Spleen (tissue), 11 donors: ENCODE measurements around the gene SLAMF9. TPM values are rescaled to one million over a fixed set of nuclear protein-coding genes. Genes with fewer than 3 reads are reported as not detected.

Experiments used
- DNase-seq: peaks from one replicate; pipeline ENCODE4 v3.0.0-alpha.2; 2020
- H3K27ac ChIP-seq, 8 donors: fragments of 200-600 bp; sonication (generic) in 7 of 8; 1 replicate in 4 of 8; 2 replicates in 4 of 8; pipeline versions ENCODE4 v1.5.0 to v1.8.0; 2016 to 2021; ENCODE audit warnings: inconsistent platforms in 4 of 8, mild to moderate bottlenecking in 4 of 8, moderate library complexity in 1 of 8
- H3K27me3 ChIP-seq, 7 donors: fragments of 200-600 bp; sonication (generic) in 6 of 7; replicated peaks in 1 of 7; 1 replicate in 4 of 7; 2 replicates in 3 of 7; pipeline versions ENCODE4 v1.5.0 to v1.8.0; 2016 to 2021; ENCODE audit warnings: inconsistent platforms in 3 of 7, mild to moderate bottlenecking in 1 of 7
- H3K36me3 ChIP-seq, 6 donors: fragments of 200-600 bp; sonication (generic) in 5 of 6; 1 replicate in 4 of 6; 2 replicates in 2 of 6; pipeline versions ENCODE4 v1.5.0 to v1.8.0; 2016 to 2021; ENCODE audit warnings: inconsistent platforms in 2 of 6
- H3K4me1 ChIP-seq, 6 donors: fragments of 200-600 bp; sonication (generic) in 5 of 6; 1 replicate in 3 of 6; 2 replicates in 3 of 6; pipeline versions ENCODE4 v1.5.0 to v1.8.0; 2016 to 2021; ENCODE audit warnings: inconsistent platforms in 3 of 6
- H3K4me3 ChIP-seq, 8 donors: fragments of 200-600 bp; sonication (generic) in 7 of 8; 1 replicate in 4 of 8; 2 replicates in 4 of 8; pipeline versions ENCODE4 v1.5.0 to v1.8.0; 2016 to 2021; ENCODE audit warnings: inconsistent platforms in 4 of 8, mild to moderate bottlenecking in 4 of 8, moderate library complexity in 2 of 8
- H3K9me3 ChIP-seq, 8 donors: fragments of 200-600 bp; sonication (generic) in 7 of 8; 1 replicate in 4 of 8; 2 replicates in 4 of 8; pipeline versions ENCODE4 v1.5.0 to v1.8.0; 2016 to 2021; ENCODE audit warnings: inconsistent platforms in 4 of 8
- POLR2A ChIP-seq, 3 donors: fragments of 450-650 bp; IDR thresholded peaks; one replicate each; pipeline ENCODE4 v1.5.1; 2017; ENCODE audit warnings: antibody characterized with exemption in 3 of 3, mild to moderate bottlenecking in 1 of 3
- POLR2AphosphoS5 ChIP-seq, 3 donors: sonication (generic); formaldehyde crosslinking; IDR thresholded peaks; one replicate each; pipeline ENCODE4 v1.5.1; 2017; ENCODE audit warnings: antibody characterized with exemption in 3 of 3
- WGBS, 5 donors: extraction: QIAGEN DNeasy Blood & Tissue Kit in 3 of 5; methylation state at CpG; one replicate each; pipeline versions ENCODE4 v1.1.5 to v1.1.7; 2013 to 2018; 5-methylcytosine and 5-hydroxymethylcytosine counted together
- intact Hi-C: fragments of 100-400 bp; cut with DNase I; formaldehyde crosslinking; loops from one replicate; pipeline ENCODE4 v1.15.0; 2023; ENCODE audit warnings: low total_unique reads
- polyA plus RNA-seq, 3 donors: library from polyadenylated mRNA; stranded (reverse); fragments of 200-250 nt; gene quantifications; one replicate each; pipeline ENCODE4 v1.2.1, GENCODE V29; 2013
- total RNA-seq, 7 donors: library from RNA; depleted of rRNA in 3 of 7; stranded (reverse); fragments of >200 nt in 3 of 7; fragmentation: NEBNext Ultra II Directional in 4 of 7; extraction: Animal tissue kit (Norgen Biotek cat#: 25700) in 4 of 7; gene quantifications; one replicate each; pipeline versions ENCODE4 v1.1.0 to v1.2.1, GENCODE V29; 2016 to 2021
- TF ChIP-seq, protein P1 (sequence below), 11 experiments: fragments of 200-600 bp in 7 of 11; fragments of 450-650 bp in 4 of 11; sonication (generic) in 4 of 11; IDR thresholded peaks in 8 of 11; conservative IDR thresholded peaks in 3 of 11; 1 replicate in 7 of 11; 2 replicates in 4 of 11; pipeline versions ENCODE4 v1.4.0 to v1.8.0; 2016 to 2021; ENCODE audit warnings: antibody characterized with exemption in 11 of 11, inconsistent platforms in 4 of 11, mild to moderate bottlenecking in 1 of 11
- donor health status: healthy with polysubstance abuse.
- donor health status: DM: no; HTN: no; CAD: no; lungs with moderate emphysema.
- donor health status: DM: no; HTN: no; CAD: no.
- donor health status: Bipolar disorder and iron deficiency.
- donor health status: healthy.
- donor health status: DM: no; HTN: no; CAD: no.
- donor health status: DM: yes; HTN: yes; CAD: no.

SLAMF9 gene
- total and polyA plus RNA-seq, 10 donors = 0.14 to 1.3 (median 0.46) TPM; not detected in 4

- Histone ChIP-seq H3K4me3 (peak within 1 kb of the TSS in 7 of 8 donors; percentile 2 to 63 (median 33)), H3K36me3 (no peaks in the 10 kb centered on the region), H3K27me3 (peaks cover 0 to 54% (median 21%) of the 10 kb centered on the region in 7 donors), H3K9me3 (no peaks in the 10 kb centered on the region), H3K4me1 (peaks cover 0 to 18% (median 12%) of the 10 kb centered on the region in 6 donors), H3K27ac (no peak within 1 kb of the TSS)
- peak; percentile 90 for DNase-seq
- peak in 2 of 3 donors; percentile 60 to 65 for TF ChIP-seq POLR2AphosphoS5 (IDR thresholded peaks at IDR 0.05)
- TF ChIP-seq POLR2A (IDR thresholded peaks at IDR 0.05) = no peak
- TF ChIP-seq, protein P1, sequence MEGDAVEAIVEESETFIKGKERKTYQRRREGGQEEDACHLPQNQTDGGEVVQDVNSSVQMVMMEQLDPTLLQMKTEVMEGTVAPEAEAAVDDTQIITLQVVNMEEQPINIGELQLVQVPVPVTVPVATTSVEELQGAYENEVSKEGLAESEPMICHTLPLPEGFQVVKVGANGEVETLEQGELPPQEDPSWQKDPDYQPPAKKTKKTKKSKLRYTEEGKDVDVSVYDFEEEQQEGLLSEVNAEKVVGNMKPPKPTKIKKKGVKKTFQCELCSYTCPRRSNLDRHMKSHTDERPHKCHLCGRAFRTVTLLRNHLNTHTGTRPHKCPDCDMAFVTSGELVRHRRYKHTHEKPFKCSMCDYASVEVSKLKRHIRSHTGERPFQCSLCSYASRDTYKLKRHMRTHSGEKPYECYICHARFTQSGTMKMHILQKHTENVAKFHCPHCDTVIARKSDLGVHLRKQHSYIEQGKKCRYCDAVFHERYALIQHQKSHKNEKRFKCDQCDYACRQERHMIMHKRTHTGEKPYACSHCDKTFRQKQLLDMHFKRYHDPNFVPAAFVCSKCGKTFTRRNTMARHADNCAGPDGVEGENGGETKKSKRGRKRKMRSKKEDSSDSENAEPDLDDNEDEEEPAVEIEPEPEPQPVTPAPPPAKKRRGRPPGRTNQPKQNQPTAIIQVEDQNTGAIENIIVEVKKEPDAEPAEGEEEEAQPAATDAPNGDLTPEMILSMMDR (IDR thresholded peaks at IDR 0.05 in 8 of 11, conservative IDR thresholded peaks at IDR 0.05 in 3 of 11) = peak; percentile 9 to 72 (median 55)
- intact Hi-C loops = no loop called here
- 3 to 5% (median 3%) methylated on average over 43 to 58 of the region's 58 CpGs for WGBS, 5 donors
Measured at GRCh38 chr1:159945483-159946241, 8.4 kb downstream of the SLAMF9 start, which contains the start of gene IGSF9. Gene IGSF9 (minus strand): TSS chr1:159945613. CDS start chr1:159943454, 2,159 bp downstream.

DNA sequence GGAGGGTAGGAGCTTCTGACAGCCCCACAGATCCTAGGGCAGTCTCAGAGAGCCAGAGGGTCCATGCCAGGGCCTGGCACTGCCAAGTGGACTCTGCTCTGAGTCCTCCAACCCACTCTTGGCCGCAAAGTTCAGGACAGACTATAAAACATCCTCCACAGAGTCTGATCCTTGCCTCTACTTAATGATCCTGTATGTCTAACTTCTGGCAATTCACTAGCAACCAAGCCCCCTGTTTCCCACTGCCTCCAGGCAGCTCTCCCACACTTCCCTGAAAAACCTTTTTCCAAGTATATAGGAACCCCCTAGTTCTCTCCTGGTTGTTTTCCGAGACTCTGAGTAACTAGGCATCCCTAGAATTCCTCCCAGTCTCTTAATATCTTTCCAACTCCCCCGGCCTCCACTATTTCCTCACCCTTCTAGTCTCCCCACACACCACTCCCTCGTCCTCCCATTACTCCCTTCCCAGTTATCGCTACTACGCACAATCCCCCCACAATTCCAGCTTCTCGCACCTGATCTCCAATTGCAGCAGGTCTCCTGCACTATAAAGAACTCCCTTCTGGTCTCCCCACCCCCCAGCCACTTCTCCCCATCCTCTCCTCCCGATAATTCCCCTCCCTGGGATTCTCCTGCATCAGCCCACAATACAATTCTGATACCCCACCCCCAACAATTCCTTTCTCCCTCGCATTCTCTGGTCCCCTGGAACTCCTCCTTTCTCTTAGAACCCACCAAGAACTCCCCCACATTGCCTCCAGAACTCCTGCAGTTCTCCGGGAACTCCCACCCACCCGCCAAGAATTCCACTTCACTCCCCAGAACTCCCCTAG lies 9.2 kb downstream of the SLAMF9 start:
- Histone ChIP-seq H3K4me3 (peak overlapping the region in 5 of 8 donors; percentile 29 to 63 (median 36)), H3K27ac (no peak overlapping the region), H3K4me1 (peaks cover 0 to 18% (median 12%) of the 10 kb centered on the region in 6 donors), H3K27me3 (peaks cover 0 to 54% (median 21%) of the 10 kb centered on the region in 7 donors), H3K36me3 (no peaks in the 10 kb centered on the region), H3K9me3 (no peaks in the 10 kb centered on the region)
- TF ChIP-seq POLR2A (IDR thresholded peaks at IDR 0.05) (no peak), POLR2AphosphoS5 (IDR thresholded peaks at IDR 0.05) (no peak)
- TF ChIP-seq, protein P1 (IDR thresholded peaks at IDR 0.05 in 8 of 11, conservative IDR thresholded peaks at IDR 0.05 in 3 of 11) = no peak
- intact Hi-C loops = no loop called here
- peak; percentile 21 for DNase-seq
- WGBS, 5 donors = 34 to 43% (median 38%) methylated on average over 11 of the region's 11 CpGs

DNA sequence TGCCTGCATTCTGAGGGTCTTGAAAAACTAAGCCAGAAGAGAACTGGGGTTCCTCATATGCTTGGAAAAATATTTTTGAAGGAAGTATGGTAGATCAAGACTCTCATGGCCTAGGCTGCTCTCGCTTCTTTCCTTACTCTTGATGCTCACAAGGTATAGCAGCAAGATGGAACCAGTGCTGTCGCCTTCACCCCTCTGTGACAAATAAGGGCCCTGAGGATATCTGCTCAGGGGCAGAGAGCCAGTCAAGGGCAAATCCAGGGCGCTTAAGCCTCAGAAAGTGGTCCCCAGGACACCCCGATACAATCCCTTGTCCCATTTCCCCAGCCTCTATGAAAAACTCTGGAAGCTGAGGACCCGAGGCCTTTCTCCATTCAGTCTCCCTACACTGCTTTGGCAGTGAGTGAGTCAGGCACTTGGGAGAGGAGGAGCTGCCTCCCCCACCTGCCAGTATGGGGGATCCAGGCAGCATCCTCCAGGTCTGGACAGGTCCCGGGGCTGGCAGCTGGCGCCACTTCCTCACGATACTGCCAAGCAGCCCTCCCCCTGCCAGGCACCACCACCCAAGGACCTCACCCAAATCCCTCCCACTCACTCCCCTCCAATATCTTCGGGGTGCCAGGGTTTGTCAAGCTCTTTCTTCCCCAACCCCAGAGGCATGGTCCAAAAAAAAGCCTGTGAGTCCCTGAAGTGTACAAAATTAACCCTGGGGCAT lies 10.0 kb downstream of the SLAMF9 start:
- Histone ChIP-seq H3K27me3 (peaks cover 0 to 54% (median 21%) of the 10 kb centered on the region in 7 donors), H3K9me3 (no peaks in the 10 kb centered on the region), H3K4me1 (peaks cover 0 to 18% (median 12%) of the 10 kb centered on the region in 6 donors), H3K4me3 (no peak overlapping the region), H3K27ac (no peak overlapping the region), H3K36me3 (no peaks in the 10 kb centered on the region)
- TF ChIP-seq POLR2A (IDR thresholded peaks at IDR 0.05) (no peak), POLR2AphosphoS5 (IDR thresholded peaks at IDR 0.05) (no peak)
- TF ChIP-seq, protein P1 (IDR thresholded peaks at IDR 0.05 in 8 of 11, conservative IDR thresholded peaks at IDR 0.05 in 3 of 11) = no peak
- intact Hi-C loops = no loop called here
- WGBS, 5 donors = 72 to 74% (median 74%) methylated on average over 8 to 9 of the region's 9 CpGs
- peak; percentile 47 for DNase-seq
